ENCODE results near the gene NUDT16. TPM values are rescaled to one million over a fixed set of nuclear protein-coding genes. Genes with fewer than 3 reads are reported as not detected.
"Not testable (repeated sequence)": the region's sequence is repeated elsewhere in the genome, so short reads cannot be mapped to it uniquely, and the experiment has no call there.

Gene NUDT16
- total RNA-seq, result 13.8 and 15.7 TPM in 2 replicates

GRCh38 chr3:131381445-131382291, at the start of gene NUDT16:
NUDT16 (plus strand) TSS chr3:131381774; CDS start chr3:131381805, 31 bp downstream.
- peak; percentile 95 to 99 for DNase-seq (ENCODE audit: low read depth in 2 of 2)

DNA sequence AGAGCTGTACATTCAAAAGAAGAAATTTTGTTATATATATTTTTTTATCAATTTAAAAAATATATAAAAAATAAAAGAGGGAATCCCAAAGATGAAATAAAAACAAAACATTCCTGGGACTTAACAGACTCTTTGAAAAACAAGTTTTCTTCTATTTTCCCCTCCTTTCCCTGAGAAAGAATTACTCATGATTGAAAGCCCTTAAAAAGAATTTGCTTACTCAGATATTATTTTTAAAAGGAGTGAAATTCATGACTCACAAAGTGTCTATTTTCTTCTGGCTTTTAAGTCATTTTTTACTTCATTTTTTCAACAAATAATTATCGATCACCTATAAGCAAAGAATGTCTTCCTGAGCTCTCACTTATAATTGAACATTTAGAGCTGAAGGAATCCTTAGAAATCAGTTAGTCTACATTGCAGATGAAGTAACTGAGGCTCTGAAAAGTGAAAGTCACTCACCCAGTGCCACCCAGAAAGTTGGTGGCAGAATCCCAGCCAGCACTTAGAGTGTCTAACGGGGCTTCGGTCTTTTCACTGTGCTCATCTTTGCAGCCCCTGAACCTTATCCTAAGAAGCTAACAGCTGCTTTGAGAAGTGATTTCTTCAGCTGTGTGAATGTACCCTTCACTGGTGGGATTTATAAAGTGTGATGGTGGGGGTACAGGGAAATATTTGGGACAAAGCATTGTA, 42.5 kb upstream of the NUDT16 start:
- DNase-seq (ENCODE audit: low read depth in 2 of 2), result no peak

DNA sequence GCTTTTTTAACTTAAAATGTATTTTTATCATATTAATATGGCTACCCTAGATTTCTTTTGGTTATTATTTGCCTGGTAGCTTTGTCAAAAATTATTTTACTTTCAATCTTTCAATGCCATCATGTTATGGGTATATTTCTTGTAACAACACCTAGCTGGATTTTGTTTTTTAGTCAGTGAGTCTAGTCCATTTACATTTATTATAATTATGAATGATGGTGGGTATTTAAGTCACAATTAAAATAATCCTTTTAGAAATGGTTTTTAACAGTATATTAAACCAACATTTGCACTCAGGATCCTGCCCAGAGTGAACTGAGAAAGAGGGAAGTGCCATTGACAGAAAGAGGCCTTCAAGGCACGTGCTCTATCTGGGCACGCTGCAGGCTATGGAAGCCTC, 39.8 kb upstream of the NUDT16 start:
- no peak for DNase-seq (ENCODE audit: low read depth in 2 of 2)

GRCh38 chr3:131348911-131349310, 32.7 kb upstream of the NUDT16 start:
- DNase-seq (ENCODE audit: low read depth in 2 of 2), result peak in 1 of 2 donors; percentile 30

- DNase-seq (ENCODE audit: low read depth in 2 of 2), result no peak
Observed at GRCh38 chr3:131349454-131349853, 32.1 kb upstream of the NUDT16 start.

- peak in 1 of 2 donors; percentile 42 for DNase-seq (ENCODE audit: low read depth in 2 of 2)
Observed at GRCh38 chr3:131349946-131350347, 31.6 kb upstream of the NUDT16 start.

- DNase-seq (ENCODE audit: low read depth in 2 of 2), result no peak
Observed at GRCh38 chr3:131350506-131350905, 31.1 kb upstream of the NUDT16 start.

- DNase-seq (ENCODE audit: low read depth in 2 of 2), result no peak
Observed at GRCh38 chr3:131353016-131353877, 28.3 kb upstream of the NUDT16 start.

DNA sequence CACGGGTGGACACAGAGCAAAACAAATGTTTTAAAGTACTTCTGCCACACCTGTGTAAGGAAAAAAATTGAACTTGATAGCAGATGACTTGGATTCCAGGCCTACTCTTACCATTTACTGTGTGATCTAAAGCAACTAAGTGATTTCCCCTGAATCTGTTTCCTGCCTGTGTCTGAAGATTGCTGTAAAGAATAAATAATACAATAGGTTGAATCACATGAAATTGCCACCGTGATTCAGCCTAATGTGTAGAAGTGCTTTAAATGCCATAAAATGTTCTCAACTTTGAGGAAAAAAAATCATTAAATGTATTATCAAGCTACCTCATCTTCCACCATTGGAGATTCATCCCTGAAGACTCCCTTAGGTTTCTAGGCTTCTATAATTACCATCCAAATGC, 27.6 kb upstream of the NUDT16 start:
- peak in 1 of 2 donors; percentile 57 for DNase-seq (ENCODE audit: low read depth in 2 of 2)

DNA sequence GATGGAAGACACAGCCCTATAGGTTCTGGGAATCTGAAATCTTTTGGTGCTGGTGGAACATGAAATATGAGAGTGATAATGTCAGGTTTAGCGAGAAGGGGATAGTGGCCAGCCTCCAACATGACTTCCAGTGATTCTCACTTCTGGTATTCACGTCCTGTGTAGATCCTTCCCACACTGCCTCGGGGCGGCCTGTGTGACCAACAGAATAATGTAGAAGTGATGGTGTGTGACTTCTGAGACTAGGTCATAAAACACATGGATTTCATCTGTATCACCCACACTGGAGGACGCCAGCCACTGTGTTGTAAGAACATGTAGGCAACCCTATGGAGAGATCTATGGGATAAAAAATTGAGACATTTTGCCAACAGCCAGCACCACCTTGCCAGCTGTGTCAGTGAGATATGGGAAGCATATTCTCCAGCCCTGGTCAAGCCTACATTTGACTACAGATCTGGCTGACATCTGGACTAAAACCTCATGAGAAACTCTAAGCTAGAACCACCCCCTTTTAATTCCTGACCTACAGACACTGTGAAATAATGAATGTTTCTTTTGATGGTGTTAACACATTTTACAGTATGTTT, 25.5 kb upstream of the NUDT16 start:
- no peak for DNase-seq (ENCODE audit: low read depth in 2 of 2)

GRCh38 chr3:131357275-131357674, 24.3 kb upstream of the NUDT16 start:
- no peak for DNase-seq (ENCODE audit: low read depth in 2 of 2)

DNA sequence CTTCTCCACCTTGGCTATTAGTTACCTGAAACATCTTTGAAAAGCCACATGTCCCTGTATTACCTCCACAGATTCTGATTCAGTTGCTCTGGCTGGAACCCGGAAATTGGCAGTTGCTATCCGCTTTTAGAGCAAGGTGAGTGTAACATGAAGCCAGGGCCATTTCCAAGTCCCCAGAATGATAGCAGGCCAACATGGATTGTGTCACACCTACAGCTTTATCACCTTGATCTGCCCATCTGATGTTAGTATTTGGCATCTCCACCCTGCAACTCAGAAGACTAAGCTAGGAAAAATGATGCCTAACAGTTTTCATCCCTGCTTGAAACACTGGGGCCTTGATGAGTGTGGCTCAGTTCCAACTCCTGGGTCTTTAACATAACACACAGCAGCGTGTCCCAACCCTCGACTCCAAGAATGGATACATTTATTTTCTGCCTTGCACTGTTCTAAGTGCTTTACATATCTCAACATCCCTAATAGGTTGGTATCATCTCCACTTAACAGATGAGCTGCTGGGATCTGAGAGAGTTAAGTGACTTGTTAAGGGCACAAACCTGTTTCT, 21.3 kb upstream of the NUDT16 start:
- DNase-seq (ENCODE audit: low read depth in 2 of 2), result no peak

GRCh38 chr3:131361066-131361463, 20.5 kb upstream of the NUDT16 start:
- DNase-seq (ENCODE audit: low read depth in 2 of 2), result not testable (repeated sequence)

- DNase-seq (ENCODE audit: low read depth in 2 of 2), result peak in 1 of 2 donors; percentile 17
Observed at GRCh38 chr3:131361464-131362421, 19.8 kb upstream of the NUDT16 start.

DNA sequence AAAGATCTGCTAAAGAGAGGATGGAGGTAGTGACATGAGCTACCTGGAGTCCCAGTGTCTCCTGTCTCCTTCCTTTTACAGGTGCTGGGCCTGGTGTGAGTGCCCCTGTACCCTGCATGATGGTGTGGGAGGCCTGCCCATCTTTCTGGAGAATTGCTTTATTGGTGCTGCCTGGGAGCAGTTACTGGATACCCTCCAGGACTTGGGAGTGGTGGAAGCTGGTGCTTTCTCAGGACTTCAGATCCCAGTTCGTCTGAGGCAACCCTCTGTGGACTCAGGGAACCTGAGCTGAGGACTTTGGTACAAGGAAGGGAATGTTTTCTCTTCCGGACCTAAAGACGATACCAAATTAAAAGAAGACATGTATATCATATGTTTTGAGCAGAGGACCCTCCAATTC, 18.3 kb upstream of the NUDT16 start:
- DNase-seq (ENCODE audit: low read depth in 2 of 2), result no peak

DNA sequence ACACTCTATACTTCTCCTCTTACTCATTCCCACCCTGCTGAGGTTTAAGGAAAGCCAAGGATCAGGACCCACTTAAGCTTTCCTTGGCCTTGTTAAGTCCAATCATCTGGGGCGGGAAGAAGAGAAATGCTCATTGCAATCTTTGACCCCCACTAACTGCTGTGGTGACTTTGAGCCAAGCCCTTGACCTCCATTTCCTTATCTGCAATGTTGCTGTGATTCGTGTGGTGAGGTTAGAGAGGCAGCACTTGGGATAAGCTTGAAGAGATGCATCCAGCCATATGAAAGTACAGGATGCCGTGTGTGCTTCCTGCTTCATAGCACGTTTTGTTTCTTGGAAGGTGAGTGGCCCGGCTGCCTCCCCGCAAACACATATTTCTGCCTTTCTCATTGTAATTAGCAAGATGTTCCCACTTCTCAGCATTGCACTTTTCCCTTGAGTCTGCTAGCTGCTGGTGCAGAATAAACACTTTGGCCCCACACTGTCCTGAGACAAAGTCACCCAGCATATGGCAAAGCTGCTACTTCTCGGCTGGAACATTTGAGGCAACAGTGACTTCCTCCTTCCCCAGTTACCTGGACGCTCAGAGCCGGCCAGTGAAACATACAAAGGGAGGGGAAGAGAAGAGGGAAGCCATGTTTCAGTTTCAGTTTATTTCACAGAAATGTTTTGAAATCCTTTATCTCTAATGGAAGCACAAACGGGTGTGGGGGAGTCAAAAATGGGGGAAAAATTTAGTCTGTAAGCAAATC, 10.5 kb upstream of the NUDT16 start:
- DNase-seq (ENCODE audit: low read depth in 2 of 2), result no peak

DNA sequence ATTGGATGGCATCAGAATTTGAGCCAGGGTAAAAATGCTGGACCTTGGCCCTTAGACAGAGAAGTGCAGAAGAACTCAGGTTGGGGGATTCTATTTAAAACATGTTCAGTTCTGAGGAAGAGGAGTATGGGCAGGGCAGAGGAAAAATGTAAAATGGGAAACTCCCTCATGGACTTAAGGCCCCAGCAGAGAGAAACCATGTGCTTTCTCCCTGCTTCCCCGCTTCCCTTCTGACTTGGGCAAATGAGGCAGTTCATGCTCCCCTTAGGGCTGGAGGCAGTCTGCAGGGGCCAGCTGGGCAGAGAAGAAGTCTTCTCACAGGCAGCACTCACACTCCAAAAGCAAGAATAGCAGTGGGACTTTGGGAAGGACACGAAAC, 9.9 kb upstream of the NUDT16 start:
- no peak for DNase-seq (ENCODE audit: low read depth in 2 of 2)

DNA sequence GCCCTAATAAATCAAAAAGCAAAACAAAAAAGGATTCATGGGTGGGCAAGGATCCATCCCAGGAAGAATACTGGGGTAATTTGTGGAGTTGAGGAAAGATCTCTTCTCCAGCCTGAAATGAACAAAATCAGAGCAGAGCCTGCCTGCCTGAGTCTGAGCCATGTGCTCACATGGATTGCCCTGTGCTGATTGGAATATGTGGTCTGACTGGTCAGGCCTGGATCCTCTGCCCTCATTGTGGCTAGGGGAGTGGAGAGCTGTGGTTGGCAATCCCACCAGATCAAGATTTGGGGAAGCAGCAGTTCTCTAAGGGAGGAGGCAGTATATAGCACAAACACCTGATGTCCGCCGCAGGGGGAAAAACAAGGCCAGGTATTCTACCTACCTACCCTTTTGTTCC, 6.8 kb upstream of the NUDT16 start:
- no peak for DNase-seq (ENCODE audit: low read depth in 2 of 2)

- not testable (repeated sequence) for DNase-seq (ENCODE audit: low read depth in 2 of 2)
Observed at GRCh38 chr3:131380821-131381444, 641 bp upstream of the NUDT16 start.
